ENCODE results near the gene GZF1. TPM values are rescaled to one million over a fixed set of nuclear protein-coding genes. Genes with fewer than 3 reads are reported as not detected.

GZF1 gene
- polyA plus RNA-seq, 3 donors = 5.5 to 215 (median 7.0) TPM

DNA sequence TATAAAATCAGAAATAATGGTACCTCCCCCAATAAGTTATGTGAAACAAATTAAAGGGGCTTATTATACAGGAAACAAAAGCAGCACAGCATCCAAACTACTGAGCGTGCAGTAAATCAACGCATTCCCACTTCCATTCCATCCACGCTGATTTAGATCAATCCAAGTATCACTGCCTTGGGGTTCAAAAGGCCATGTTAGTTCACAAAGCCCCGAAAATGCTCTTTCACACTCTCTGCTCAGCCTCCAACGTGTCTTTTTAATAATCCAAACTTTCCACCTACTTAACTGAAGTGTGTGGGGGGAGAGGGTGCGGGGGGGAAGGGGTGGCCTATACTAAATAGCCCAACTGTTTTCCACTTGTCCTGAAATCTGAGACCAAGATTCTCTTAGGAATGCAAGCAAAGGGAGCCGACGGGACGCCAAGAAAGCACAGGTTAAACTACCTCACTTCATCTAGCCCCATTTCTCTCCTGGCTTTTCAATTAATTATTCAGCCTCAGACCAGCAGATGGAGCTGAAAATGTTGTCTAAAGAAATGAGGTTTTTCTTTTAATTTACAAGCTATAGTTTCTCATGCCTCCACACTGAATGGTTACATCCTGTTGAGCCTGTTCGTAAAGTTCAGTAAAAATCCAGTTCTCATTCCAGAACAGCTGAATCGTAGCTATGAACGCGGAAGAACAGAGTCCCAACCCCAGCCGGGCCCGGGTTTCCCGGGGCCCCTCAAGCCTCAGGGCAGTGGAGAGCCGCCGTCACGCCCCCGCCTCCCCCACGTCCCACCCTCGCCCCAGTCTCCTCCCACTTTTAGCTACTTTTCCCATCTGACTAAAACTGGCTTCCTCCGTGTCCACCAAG, 12.4 kb upstream of the GZF1 start:
- Histone ChIP-seq H3K4me2 (replicated peaks; ENCODE audit: extremely low read depth, low read length, poor library complexity, severe bottlenecking) (peak overlapping the region; percentile 77), H3K9me3 (replicated peaks in 1 of 2; ENCODE audit: control insufficient read depth in 1 of 2, insufficient read depth in 1 of 2, low read length in 2 of 2) (no peaks in the 10 kb centered on the region), H4K20me1 (ENCODE audit: insufficient read depth, low read length) (peaks cover 6% of the 10 kb centered on the region), H3K9ac (ENCODE audit: insufficient read depth, low read length, poor library complexity, severe bottlenecking) (peak overlapping the region; percentile 93), H3K4me3 (replicated peaks in 1 of 3; ENCODE audit: low read depth in 2 of 3, low read length in 3 of 3) (peak overlapping the region; percentile 51 to 93 (median 57)), H3K4me1 (ENCODE audit: control insufficient read depth in 1 of 2, insufficient read depth in 2 of 2, low read length in 2 of 2) (peaks cover 22 to 28% of the 10 kb centered on the region in 2 donors), H3K27me3 (ENCODE audit: control insufficient read depth in 2 of 2, insufficient read depth in 2 of 2, low read length in 2 of 2) (no peaks in the 10 kb centered on the region), H3K36me3 (replicated peaks in 1 of 2; ENCODE audit: control insufficient read depth in 1 of 2, insufficient read depth in 2 of 2, low read length in 2 of 2) (peaks cover 9 to 11% of the 10 kb centered on the region in 2 donors), H3K27ac (ENCODE audit: low read depth in 1 of 2, low read length in 2 of 2) (peak overlapping the region; percentile 96 to 97), H3K79me2 (ENCODE audit: insufficient read depth, low read length) (peaks cover 40% of the 10 kb centered on the region), H2AFZ (ENCODE audit: insufficient read depth, low read depth, low read length, poor library complexity, severe bottlenecking) (peak overlapping the region; percentile 54)
- no peak for DNase-seq
- intact Hi-C loops (cut with micrococcal nuclease) = loop anchor here (1.0 to 10.0 kb wide), 6 partner anchors 9 to 655 kb away; no protein-coding TSS in a partner anchor
- Mint-ChIP-seq H3K9me3 (no peaks in the 10 kb centered on the region), H3K27ac (peak overlapping the region; percentile 99 to 100 (median 100)), H3K36me3 (peaks cover 7 to 10% of the 10 kb centered on the region in 2 donors), H3K4me1 (peaks cover 21% of the 10 kb centered on the region), H3K4me3 (peak overlapping the region; percentile 92 to 93), H3K27me3 (ENCODE audit: low read depth in 3 of 3) (no peaks in the 10 kb centered on the region)
- TF ChIP-seq, protein P1, sequence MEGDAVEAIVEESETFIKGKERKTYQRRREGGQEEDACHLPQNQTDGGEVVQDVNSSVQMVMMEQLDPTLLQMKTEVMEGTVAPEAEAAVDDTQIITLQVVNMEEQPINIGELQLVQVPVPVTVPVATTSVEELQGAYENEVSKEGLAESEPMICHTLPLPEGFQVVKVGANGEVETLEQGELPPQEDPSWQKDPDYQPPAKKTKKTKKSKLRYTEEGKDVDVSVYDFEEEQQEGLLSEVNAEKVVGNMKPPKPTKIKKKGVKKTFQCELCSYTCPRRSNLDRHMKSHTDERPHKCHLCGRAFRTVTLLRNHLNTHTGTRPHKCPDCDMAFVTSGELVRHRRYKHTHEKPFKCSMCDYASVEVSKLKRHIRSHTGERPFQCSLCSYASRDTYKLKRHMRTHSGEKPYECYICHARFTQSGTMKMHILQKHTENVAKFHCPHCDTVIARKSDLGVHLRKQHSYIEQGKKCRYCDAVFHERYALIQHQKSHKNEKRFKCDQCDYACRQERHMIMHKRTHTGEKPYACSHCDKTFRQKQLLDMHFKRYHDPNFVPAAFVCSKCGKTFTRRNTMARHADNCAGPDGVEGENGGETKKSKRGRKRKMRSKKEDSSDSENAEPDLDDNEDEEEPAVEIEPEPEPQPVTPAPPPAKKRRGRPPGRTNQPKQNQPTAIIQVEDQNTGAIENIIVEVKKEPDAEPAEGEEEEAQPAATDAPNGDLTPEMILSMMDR (IDR thresholded peaks at IDR 0.05) = peak; percentile 60
- WGBS (ENCODE audit: insufficient coverage) = 15% methylated on average over 17 of the region's 23 CpGs

- H3K27ac Mint-ChIP-seq = peak within 1 kb of the TSS; percentile 99 to 100 (median 100)
- H3K36me3 Mint-ChIP-seq = peaks cover 13 to 15% of the 10 kb centered on the region in 2 donors
- peak within 1 kb of the TSS; percentile 77 for H3K4me2 ChIP-seq (replicated peaks; ENCODE audit: extremely low read depth, low read length, poor library complexity, severe bottlenecking)
These were observed 11.6 kb upstream of the GZF1 start, which contains the start of gene NXT1 for GRCh38 chr20:23350196-23350903. Gene NXT1 (plus strand): TSS chr20:23350791. CDS start chr20:23354042, 3,251 bp downstream.

More at GRCh38 chr20:23350196-23350903, 11.6 kb upstream of the GZF1 start, which contains the start of gene NXT1:
- Histone ChIP-seq H3K9ac (ENCODE audit: insufficient read depth, low read length, poor library complexity, severe bottlenecking) (peak within 1 kb of the TSS; percentile 93), H3K9me3 (replicated peaks in 1 of 2; ENCODE audit: control insufficient read depth in 1 of 2, insufficient read depth in 1 of 2, low read length in 2 of 2) (no peaks in the 10 kb centered on the region), H3K27me3 (ENCODE audit: control insufficient read depth in 2 of 2, insufficient read depth in 2 of 2, low read length in 2 of 2) (no peaks in the 10 kb centered on the region), H2AFZ (ENCODE audit: insufficient read depth, low read depth, low read length, poor library complexity, severe bottlenecking) (peak within 1 kb of the TSS; percentile 54), H4K20me1 (ENCODE audit: insufficient read depth, low read length) (peaks cover 6% of the 10 kb centered on the region), H3K4me3 (replicated peaks in 1 of 3; ENCODE audit: low read depth in 2 of 3, low read length in 3 of 3) (peak within 1 kb of the TSS; percentile 57 to 93 (median 81)), H3K79me2 (ENCODE audit: insufficient read depth, low read length) (peaks cover 40% of the 10 kb centered on the region), H3K36me3 (replicated peaks in 1 of 2; ENCODE audit: control insufficient read depth in 1 of 2, insufficient read depth in 2 of 2, low read length in 2 of 2) (peaks cover 13 to 19% of the 10 kb centered on the region in 2 donors), H3K4me1 (ENCODE audit: control insufficient read depth in 1 of 2, insufficient read depth in 2 of 2, low read length in 2 of 2) (peaks cover 22 to 28% of the 10 kb centered on the region in 2 donors), H3K27ac (ENCODE audit: low read depth in 1 of 2, low read length in 2 of 2) (peak within 1 kb of the TSS; percentile 96 to 97)
- intact Hi-C loops (cut with micrococcal nuclease) = loop anchor here in 1 of 2 donors (1.0 to 2.0 kb wide), 2 partner anchors 8 to 14 kb away; no protein-coding TSS in a partner anchor
- Mint-ChIP-seq H3K4me3 (peak within 1 kb of the TSS; percentile 92 to 93), H3K9me3 (no peaks in the 10 kb centered on the region), H3K27me3 (ENCODE audit: low read depth in 3 of 3) (no peaks in the 10 kb centered on the region), H3K4me1 (peaks cover 22% of the 10 kb centered on the region)
- peak; percentile 96 to 97 (median 97) for DNase-seq
- TF ChIP-seq, protein P1 (IDR thresholded peaks at IDR 0.05) = no peak
- under 1% methylated on average over 61 of the region's 65 CpGs for WGBS (ENCODE audit: insufficient coverage)
